IPS-20b (cell line): ENCODE results near the gene GXYLT2.

Source experiments
- H3K27ac ChIP-seq: one replicate; pipeline ENCODE4 v1.5.1; 2013; ENCODE audit warnings: low read length
- H3K27me3 ChIP-seq: 2 replicates; pipeline ENCODE4 v1.6.1; 2013; ENCODE audit warnings: mild to moderate bottlenecking, low read length, inconsistent platforms; ENCODE audit not compliant: insufficient read depth
- H3K36me3 ChIP-seq: 2 replicates; pipeline ENCODE4 v1.6.1; 2013; ENCODE audit warnings: low read depth, mild to moderate bottlenecking, inconsistent platforms, low read length, moderate library complexity; ENCODE audit not compliant: insufficient read depth
- H3K4me1 ChIP-seq: 2 replicates; pipeline ENCODE4 v1.6.1; 2013; ENCODE audit warnings: mild to moderate bottlenecking, control low read depth, inconsistent platforms, low read length, moderate library complexity; ENCODE audit not compliant: insufficient read depth
- H3K4me3 ChIP-seq: 2 replicates; pipeline ENCODE4 v1.5.1; 2013; ENCODE audit warnings: mild to moderate bottlenecking, low read length, inconsistent platforms
- H3K9ac ChIP-seq: 2 replicates; pipeline ENCODE4 v1.6.1; 2013; ENCODE audit warnings: low read depth, mild to moderate bottlenecking, inconsistent platforms, low read length, moderate library complexity
- H3K9me3 ChIP-seq: 2 replicates; pipeline ENCODE4 v1.6.1; 2013; ENCODE audit warnings: mild to moderate bottlenecking, low read depth, low read length, inconsistent platforms; ENCODE audit not compliant: insufficient read depth

GXYLT2 gene

DNA sequence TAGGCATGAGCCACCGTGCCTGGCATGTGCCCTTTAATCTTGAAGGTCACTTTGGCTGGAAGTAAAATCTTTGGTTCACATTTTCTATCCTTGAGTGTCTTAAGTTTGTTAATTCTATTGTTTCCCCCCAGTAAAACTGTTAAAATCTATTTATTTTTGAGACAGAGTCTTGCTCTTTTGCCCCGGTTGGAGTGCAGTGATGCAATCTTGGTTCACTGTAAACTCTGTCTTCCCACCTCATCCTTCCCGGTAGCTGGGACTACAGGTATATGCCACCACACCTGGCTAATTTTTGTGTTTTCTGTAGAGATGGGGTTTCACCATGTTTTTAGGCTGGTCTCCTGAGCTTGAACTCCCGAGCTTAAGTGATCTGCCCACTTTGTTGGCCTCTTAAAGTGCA, 116.5 kb downstream of the GXYLT2 start:
- H3K27ac ChIP-seq: no peak overlapping the region
- H3K36me3 ChIP-seq: peaks cover 86% of the 10 kb centered on the region
- no peaks in the 10 kb centered on the region for H3K9me3 ChIP-seq
- H3K27me3 ChIP-seq: no peaks in the 10 kb centered on the region
- no peak overlapping the region for H3K9ac ChIP-seq
- peaks cover under 1% of the 10 kb centered on the region; the same call in 1 of the 2 replicates for H3K4me1 ChIP-seq
- H3K4me3 ChIP-seq: no peak overlapping the region

DNA sequence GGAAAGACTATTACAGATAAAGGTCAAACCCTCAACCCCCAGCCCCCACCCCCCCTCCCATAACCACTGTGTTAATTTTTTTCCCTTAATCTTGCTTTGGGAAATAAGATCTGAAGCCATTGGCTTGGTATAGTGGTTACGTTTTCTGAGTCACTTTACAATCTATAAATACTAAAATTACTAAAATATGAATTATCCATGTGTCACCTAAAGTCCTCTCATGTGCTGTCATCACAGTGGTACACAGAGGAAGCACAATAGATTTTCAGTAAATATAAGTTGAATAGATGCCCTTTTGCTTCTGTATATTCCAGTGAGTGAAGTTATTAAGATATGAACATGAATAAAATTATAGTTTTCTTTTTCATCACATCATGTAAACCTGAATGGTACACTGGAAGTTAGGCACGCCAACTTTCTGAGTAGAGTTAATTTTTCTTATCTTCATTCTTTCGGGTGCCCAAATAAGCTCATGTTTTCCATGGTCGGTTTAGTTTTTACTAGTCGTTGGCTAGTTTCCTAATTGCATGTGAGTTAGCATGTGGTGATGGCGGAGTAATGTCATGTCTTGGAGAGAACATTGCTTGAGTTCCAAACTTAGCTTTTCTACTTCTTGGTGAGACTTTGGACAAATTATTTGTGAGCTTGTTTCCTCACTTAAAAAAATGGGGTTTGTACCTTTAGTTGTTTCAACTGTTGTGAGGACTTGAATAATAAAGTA, 120.3 kb downstream of the GXYLT2 start:
- Histone ChIP-seq H3K27me3 (no peaks in the 10 kb centered on the region), H3K36me3 (peaks cover 60% of the 10 kb centered on the region), H3K9me3 (no peaks in the 10 kb centered on the region), H3K27ac (no peak overlapping the region), H3K9ac (no peak overlapping the region), H3K4me1 (peaks cover 3% of the 10 kb centered on the region; the same call in 1 of the 2 replicates), H3K4me3 (no peak overlapping the region)

GRCh38 chr3:73009008-73009407, 121.2 kb downstream of the GXYLT2 start:
- Histone ChIP-seq H3K4me3 (no peak overlapping the region), H3K9me3 (no peaks in the 10 kb centered on the region), H3K36me3 (peaks cover 54% of the 10 kb centered on the region), H3K27ac (no peak overlapping the region), H3K27me3 (no peaks in the 10 kb centered on the region), H3K4me1 (peaks cover 3% of the 10 kb centered on the region; the same call in 1 of the 2 replicates), H3K9ac (no peak overlapping the region)

DNA sequence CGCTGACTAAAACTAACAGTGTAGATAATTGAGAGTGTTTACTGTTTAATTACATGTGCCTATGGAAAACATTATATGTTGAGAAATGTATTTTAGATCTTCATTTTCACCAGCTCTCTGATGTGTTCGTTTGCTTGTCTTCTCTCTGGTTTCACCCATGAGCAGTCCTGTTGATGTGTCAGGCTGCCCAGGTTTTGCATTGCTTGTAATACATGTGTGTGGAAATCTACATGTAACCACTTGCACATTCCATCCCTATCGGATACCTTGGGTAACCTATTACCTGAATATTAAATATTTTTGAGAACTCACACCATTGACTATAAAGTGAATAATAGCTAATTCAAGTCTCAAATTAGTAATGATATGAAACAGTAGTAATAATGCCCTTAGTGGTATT, 121.9 kb downstream of the GXYLT2 start:
- Histone ChIP-seq H3K9me3 (no peaks in the 10 kb centered on the region), H3K27me3 (no peaks in the 10 kb centered on the region), H3K27ac (no peak overlapping the region), H3K36me3 (peaks cover 47% of the 10 kb centered on the region), H3K4me3 (no peak overlapping the region), H3K9ac (no peak overlapping the region), H3K4me1 (peaks cover 3% of the 10 kb centered on the region; the same call in 1 of the 2 replicates)

DNA sequence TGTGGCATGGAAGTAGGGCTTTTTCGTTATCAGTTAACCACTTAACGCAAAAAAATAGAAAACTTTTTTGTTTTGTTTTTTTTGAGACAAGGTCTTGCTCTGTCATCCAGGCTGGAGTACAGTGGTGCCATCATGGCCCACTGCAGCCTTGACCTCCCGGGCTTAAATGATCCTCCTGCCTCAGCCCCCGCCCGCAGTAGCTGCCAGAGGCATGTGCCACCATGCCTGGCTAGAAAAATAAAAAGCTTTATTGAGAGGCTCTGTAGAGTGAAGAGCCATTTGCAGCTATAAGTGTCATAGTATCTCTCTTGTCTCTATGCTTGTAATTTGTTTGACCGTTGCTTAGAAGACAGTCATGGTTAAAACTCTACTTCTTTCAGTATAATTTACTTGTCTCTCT, 122.3 kb downstream of the GXYLT2 start:
- Histone ChIP-seq H3K9me3 (no peaks in the 10 kb centered on the region), H3K36me3 (peaks cover 46% of the 10 kb centered on the region), H3K27me3 (no peaks in the 10 kb centered on the region), H3K27ac (no peak overlapping the region), H3K4me1 (peaks cover 3% of the 10 kb centered on the region; the same call in 1 of the 2 replicates), H3K4me3 (no peak overlapping the region), H3K9ac (no peak overlapping the region)

GRCh38 chr3:73018298-73018697, 130.5 kb downstream of the GXYLT2 start:
- H3K9me3 ChIP-seq: no peaks in the 10 kb centered on the region
- no peak overlapping the region for H3K4me3 ChIP-seq
- no peak overlapping the region for H3K27ac ChIP-seq
- no peaks in the 10 kb centered on the region for H3K27me3 ChIP-seq
- H3K9ac ChIP-seq: no peak overlapping the region
- H3K36me3 ChIP-seq: no peaks in the 10 kb centered on the region
- H3K4me1 ChIP-seq: peaks cover 7% of the 10 kb centered on the region; the same call in 1 of the 2 replicates

- H3K9me3 ChIP-seq: no peaks in the 10 kb centered on the region
- H3K4me3 ChIP-seq: no peak overlapping the region
- no peak overlapping the region for H3K27ac ChIP-seq
- H3K27me3 ChIP-seq: no peaks in the 10 kb centered on the region
- no peaks in the 10 kb centered on the region for H3K36me3 ChIP-seq
- no peak overlapping the region for H3K9ac ChIP-seq
- H3K4me1 ChIP-seq: peaks cover 7% of the 10 kb centered on the region; the same call in 1 of the 2 replicates
Observed at GRCh38 chr3:73018790-73019441, 131.1 kb downstream of the GXYLT2 start.

GRCh38 chr3:73021301-73021835, 133.5 kb downstream of the GXYLT2 start:
- peaks cover 23% of the 10 kb centered on the region; the same call in 1 of the 2 replicates for H3K4me1 ChIP-seq
- no peaks in the 10 kb centered on the region for H3K9me3 ChIP-seq
- no peak overlapping the region for H3K27ac ChIP-seq
- H3K9ac ChIP-seq: no peak overlapping the region
- no peaks in the 10 kb centered on the region for H3K36me3 ChIP-seq
- H3K27me3 ChIP-seq: no peaks in the 10 kb centered on the region
- no peak overlapping the region for H3K4me3 ChIP-seq

- Histone ChIP-seq H3K4me1 (peaks cover 28% of the 10 kb centered on the region; the same call in 1 of the 2 replicates), H3K36me3 (no peaks in the 10 kb centered on the region)
Observed at GRCh38 chr3:73024836-73025235, 137.0 kb downstream of the GXYLT2 start.

GRCh38 chr3:73026111-73026759, 138.4 kb downstream of the GXYLT2 start:
- Histone ChIP-seq H3K36me3 (no peaks in the 10 kb centered on the region), H3K27ac (no peak overlapping the region), H3K4me1 (peaks cover 28% of the 10 kb centered on the region; the same call in 1 of the 2 replicates), H3K4me3 (no peak overlapping the region), H3K9me3 (no peaks in the 10 kb centered on the region), H3K27me3 (no peaks in the 10 kb centered on the region), H3K9ac (no peak overlapping the region)

More at GRCh38 chr3:73024836-73025235, 137.0 kb downstream of the GXYLT2 start:
- no peaks in the 10 kb centered on the region for H3K27me3 ChIP-seq
- no peaks in the 10 kb centered on the region for H3K9me3 ChIP-seq
- H3K27ac ChIP-seq: no peak overlapping the region
- no peak overlapping the region for H3K9ac ChIP-seq
- peak overlapping the region; percentile 45; the same call in 1 of the 2 replicates for H3K4me3 ChIP-seq
